GM19397 (cell line): Measurements from ENCODE around the gene PPA1.
"Not testable (repeated sequence)": the region's sequence is repeated elsewhere in the genome, so short reads cannot be mapped to it uniquely, and the experiment has no call there.

Experiments
- ATAC-seq: cut with Tn5 transposase; IDR thresholded peaks from one replicate; pipeline ENCODE4 v1.9.1; 2021; ENCODE audit warnings: mild to moderate bottlenecking, moderate library complexity; ENCODE audit not compliant: unreplicated experiment

The PPA1 gene

DNA sequence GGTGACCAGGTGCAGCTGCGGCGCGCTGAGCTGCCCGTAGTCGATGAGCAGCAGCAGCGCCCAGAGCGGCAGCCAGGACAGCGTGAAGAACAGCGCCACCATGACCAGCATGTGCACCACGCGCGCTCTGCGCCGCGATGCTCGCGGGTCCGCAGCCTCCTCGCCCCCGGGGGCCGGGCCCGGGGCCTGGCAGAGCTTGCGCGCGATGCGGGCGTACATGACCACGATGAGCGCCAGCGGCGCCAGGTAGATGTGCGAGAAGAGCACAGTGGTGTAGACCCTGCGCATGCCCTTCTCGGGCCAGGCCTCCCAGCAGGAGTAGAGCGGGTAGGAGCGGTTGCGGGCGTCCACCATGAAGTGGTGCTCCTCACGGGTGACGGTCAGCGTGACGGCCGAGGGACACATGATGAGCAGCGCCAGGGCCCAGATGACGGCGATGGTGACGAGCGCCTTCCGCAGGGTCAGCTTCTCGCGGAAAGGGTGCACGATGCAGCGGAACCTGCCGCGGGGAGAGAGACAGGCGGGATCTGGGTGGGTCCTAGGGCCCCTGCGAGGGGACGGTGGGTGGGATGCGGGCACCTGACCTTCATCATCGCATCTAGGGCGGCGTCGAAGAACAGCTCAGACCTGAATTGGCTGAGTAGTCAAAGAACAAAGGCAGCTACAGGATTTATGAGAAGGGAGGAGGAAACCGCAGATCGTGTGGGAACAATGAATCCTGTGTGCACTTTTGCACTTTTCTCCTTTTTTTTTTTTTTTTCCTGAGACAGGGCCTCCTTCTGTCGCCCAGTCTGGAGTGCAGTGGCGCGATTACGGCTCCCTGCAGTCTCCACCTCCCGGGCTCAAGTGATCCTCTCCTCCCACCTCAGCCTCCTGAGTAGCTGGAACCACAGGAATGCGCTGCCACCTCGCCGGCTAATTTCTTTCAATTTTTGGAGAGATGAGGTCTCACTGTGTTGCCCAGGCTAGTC lies 22.4 kb upstream of the PPA1 start:
- ATAC-seq, result no peak

- ATAC-seq, result no peak
Measured at GRCh38 chr10:70254778-70255328, 21.6 kb upstream of the PPA1 start.

- no peak for ATAC-seq
Measured at GRCh38 chr10:70253878-70254765, 20.9 kb upstream of the PPA1 start.

DNA sequence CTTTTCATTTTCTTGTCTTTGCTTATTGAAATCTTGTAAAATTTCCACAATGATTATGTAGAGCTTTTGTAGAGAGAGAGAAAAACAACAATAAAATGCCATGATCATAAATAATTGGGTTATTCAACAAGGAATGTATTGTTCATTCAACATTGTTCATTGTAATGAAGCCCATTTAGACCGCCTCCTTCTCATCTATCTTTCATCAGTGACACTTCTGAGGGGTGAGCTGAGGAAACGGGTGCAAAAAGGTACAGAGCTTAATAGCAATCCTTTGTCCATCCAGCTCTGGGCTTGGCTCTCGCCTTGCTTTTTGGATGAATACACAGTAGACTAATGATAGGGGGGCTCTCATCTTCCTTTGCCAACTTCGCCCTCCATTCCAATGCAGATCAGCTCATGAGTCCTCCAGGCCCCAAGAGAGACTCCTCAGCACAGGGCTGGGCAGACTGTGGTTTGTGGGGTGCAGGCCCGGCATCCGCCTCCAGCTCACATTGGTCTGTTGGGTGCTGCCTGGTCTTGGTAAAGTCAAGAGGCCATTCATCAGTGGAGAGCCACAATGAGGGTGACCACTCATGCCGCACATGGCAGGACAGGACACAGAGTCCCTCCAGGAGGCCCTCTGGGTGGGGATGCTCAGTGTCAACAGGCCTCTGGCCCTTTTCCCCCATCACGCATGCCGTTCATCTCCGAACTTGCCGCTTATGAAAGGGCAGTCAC lies 17.9 kb upstream of the PPA1 start:
- ATAC-seq, result no peak

DNA sequence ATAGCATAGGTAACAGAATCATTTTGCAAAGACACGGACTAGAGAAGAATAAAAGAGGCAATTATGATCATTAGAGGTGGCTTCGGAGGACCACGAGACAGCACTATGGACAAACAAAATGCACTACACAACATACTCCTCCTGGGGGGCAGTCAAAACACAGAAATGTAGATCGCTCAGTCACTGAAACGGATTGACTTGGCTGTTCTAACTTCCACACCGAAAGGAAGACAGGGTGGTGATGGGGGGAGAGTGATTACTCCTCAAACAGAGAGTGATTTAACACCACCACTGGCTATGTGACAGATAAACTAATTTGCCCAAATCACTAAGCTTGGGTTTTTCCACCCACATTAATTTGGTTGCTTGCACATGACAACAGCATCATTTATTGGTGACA lies 14.1 kb upstream of the PPA1 start:
- no peak for ATAC-seq

GRCh38 chr10:70241081-70241480 lies 7.9 kb upstream of the PPA1 start:
- ATAC-seq, result no peak

GRCh38 chr10:70239986-70240385 lies 6.8 kb upstream of the PPA1 start:
- not testable (repeated sequence) for ATAC-seq

DNA sequence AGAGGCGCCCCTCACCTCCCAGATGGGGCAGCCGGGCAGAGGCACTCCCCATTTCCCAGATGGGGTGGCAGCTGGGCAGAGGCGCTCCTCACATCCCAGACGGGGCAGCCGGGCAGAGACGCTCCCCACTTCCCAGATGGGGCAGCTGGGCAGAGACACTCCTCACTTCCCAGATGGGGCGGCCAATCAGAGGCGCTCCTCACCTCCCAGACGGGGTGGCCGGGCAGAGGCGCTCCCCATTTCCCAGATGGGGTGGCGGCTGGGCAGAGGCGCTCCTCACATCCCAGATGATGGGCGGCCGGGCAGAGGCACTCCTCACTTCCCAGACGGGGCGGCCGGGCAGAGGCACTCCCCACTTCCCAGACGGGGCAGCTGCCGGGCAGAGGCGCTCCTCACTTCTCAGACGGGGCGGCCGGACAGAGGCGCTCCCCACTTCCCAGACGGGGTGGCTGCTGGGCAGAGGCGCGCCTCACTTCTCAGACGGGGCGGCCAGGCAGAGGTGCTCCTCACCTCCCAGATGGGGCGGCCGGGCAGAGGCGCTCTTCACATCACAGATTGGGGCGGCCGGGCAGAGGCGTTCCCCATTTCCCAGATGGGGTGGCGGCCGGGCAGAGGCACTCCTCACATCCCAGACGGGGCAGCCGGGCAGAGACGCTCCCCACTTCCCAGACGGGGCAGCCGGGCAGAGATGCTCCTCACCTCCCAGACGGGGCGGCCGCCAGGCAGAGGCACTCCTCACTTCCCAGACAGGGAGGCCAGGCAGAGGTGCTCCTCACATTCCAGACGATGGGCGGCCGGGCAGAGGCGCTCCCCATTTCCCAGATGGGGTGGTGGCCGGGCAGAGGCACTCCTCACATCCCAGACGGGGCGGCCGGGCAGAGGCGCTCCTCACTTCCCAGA lies 6.1 kb upstream of the PPA1 start:
- not testable (repeated sequence) for ATAC-seq

DNA sequence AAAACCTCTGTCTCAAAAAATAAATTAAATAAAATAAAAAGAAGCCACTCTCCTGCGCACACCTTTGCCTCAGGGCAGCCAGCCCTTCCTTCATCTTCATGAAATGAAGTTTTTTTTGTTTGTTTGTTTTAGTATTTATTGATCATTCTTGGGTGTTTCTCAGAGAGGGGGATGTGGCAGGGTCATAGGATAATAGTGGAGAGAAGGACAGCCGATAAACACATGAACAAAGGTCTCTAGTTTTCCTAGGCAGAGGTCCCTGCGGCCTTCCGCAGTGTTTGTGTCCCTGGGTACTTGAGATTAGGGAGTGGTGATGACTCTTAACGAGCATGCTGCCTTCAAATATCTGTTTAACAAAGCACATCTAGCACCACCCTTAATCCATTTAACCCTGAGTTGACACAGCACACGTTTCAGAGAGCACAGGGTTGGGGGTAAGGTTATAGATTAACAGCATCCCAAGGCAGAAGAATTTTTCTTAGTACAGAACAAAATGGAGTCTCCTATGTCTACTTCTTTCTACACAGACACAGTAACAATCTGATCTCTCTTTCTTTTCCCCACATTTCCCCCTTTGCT lies 4.8 kb upstream of the PPA1 start:
- not testable (repeated sequence) for ATAC-seq

- ATAC-seq, result no peak
Measured at GRCh38 chr10:70234668-70235447, 1.6 kb upstream of the PPA1 start.

- no peak for ATAC-seq
Measured at GRCh38 chr10:70233939-70234300, 691 bp upstream of the PPA1 start.

DNA sequence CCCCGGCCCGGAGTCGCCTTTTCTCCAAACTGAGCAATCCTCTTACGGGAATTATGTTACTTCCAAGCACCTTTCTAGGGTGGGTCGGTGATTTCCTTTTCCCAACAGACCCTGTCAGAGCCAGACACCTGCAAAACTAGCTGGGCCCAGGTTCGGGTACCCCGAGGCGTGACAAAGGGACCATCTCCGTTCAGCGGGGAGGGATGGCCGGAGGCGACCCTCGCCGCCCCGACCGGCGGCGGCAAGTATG lies 445 bp downstream of the PPA1 start:
- no peak for ATAC-seq

GRCh38 chr10:70232155-70232858 lies 922 bp downstream of the PPA1 start:
- no peak for ATAC-seq

DNA sequence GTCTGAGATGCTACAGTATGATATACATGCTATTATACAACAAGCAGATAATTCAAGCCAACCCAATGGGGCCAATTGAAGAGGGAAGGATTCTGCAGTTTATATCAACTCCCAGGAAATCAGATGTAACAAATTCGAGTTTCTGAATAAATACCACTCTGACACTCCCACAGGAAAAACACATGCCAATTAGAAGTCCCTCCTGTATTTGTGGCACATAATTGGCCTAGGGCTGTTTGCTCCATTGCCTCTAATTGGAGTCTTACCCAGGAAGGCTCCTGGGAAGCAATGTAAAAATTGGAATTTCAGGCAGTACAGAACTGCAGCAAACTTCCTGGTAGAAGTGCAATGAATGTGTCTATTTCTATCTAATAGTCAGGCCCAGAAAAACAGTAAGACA lies 4.7 kb downstream of the PPA1 start:
- no peak for ATAC-seq

GRCh38 chr10:70227548-70228320 lies 5.5 kb downstream of the PPA1 start:
- no peak for ATAC-seq

GRCh38 chr10:70223728-70224127 lies 9.5 kb downstream of the PPA1 start:
- no peak for ATAC-seq

DNA sequence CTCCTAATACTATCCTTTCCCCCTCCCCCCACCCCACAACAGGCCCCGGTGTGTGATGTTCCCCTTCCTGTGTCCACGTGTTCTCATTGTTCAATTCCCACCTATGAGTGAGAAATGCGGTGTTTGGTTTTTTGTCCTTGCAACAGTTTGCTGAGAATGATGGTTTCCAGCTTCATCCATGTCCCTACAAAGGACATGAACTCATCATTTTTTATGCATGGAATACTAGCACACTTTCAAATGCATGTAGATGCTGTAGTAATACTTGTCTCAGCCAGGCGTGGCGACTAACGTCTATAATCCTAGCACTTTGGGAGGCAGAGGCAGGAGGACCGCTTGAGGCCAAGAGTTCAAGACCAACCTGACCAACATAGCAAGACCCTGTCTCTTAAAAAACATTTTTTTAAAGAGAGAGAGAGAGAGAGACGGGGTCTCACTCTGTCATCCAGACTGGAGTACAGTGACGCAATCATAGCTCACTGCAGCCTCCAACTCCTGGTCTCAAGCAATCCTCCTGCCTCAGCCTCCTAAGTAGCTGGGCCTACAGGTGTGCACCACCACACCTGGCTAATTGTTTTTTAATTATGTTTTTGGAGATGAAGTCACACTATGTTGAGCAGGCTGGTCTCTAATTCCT lies 10.3 kb downstream of the PPA1 start:
- ATAC-seq, result not testable (repeated sequence)
